Esophagus muscularis mucosa (tissue), 4 donors: ENCODE data around the gene NELL1.

Experiments
- CTCF ChIP-seq, 3 experiments: fragments of 200-600 bp in 2 of 3; fragments of 450-650 bp in 1 of 3; sonication (generic) in 2 of 3; IDR thresholded peaks; one replicate each; pipeline ENCODE4 v1.5.1; 2017 to 2019; ENCODE audit warnings: antibody characterized with exemption in 3 of 3, mild to moderate bottlenecking in 2 of 3, moderate library complexity in 1 of 3
- EP300 ChIP-seq: sonication (generic); formaldehyde crosslinking; IDR thresholded peaks from one replicate; pipeline ENCODE4 v1.6.1; 2017; ENCODE audit warnings: antibody characterized with exemption
- POLR2A ChIP-seq: fragments of 450-650 bp; IDR thresholded peaks from one replicate; pipeline ENCODE4 v1.6.1; 2017; ENCODE audit warnings: antibody characterized with exemption, moderate library complexity, mild to moderate bottlenecking, low read depth
- POLR2AphosphoS5 ChIP-seq, 2 donors: sonication (generic); formaldehyde crosslinking; IDR thresholded peaks; one replicate each; pipeline ENCODE4 v1.6.1; 2017; ENCODE audit warnings: antibody characterized with exemption in 2 of 2

- TF ChIP-seq CTCF (IDR thresholded peaks at IDR 0.05) (no peak), EP300 (no peak), POLR2A (no peak), POLR2AphosphoS5 (IDR thresholded peaks at IDR 0.05) (no peak)
Measured at GRCh38 chr11:20821470-20821869, 152.1 kb downstream of the NELL1 start.
